Epithelial cell of proximal tubule (primary cell): ENCODE measurements around the gene ZNF610. TPM values are rescaled to one million over a fixed set of nuclear protein-coding genes. Genes with fewer than 3 reads are reported as not detected.
"Not testable (repeated sequence)": the region's sequence is repeated elsewhere in the genome, so short reads cannot be mapped to it uniquely, and the experiment has no call there.

Source experiments
- DNase-seq: peaks from one replicate; pipeline ENCODE4 v3.0.0-alpha.2; 2011; ENCODE audit warnings: low read depth
- H3K4me3 ChIP-seq: 2 replicates; pipeline ENCODE4 v1.5.1; 2011; ENCODE audit warnings: low read depth, mild to moderate bottlenecking, low read length
- CTCF ChIP-seq: conservative IDR thresholded peaks from 2 replicates; pipeline ENCODE4 v1.5.1; 2012; ENCODE audit warnings: low read depth, mild to moderate bottlenecking, low read length
- total RNA-seq: library from RNA; depleted of rRNA; stranded (reverse); fragments of >200 nt; gene quantifications from 2 replicates; pipeline ENCODE4 v1.2.3, GENCODE V29; 2015

The ZNF610 gene
- total RNA-seq: 0.51 and 1.3 TPM in 2 replicates

GRCh38 chr19:52336117-52336790, at the start of gene ZNF610:
Gene ZNF610, plus strand, starts transcription at chr19:52336243. Its CDS starts 12,930 bp downstream, at chr19:52349173.
- no peak for TF ChIP-seq CTCF
- H3K4me3 ChIP-seq: peak within 1 kb of the TSS; percentile 72
- peak; percentile 15 for DNase-seq

GRCh38 chr19:52286256-52286655, 49.8 kb upstream of the ZNF610 start:
- no peak for DNase-seq
- no peak for TF ChIP-seq CTCF
- no peak overlapping the region for H3K4me3 ChIP-seq

GRCh38 chr19:52291781-52292180, 44.3 kb upstream of the ZNF610 start:
- no peak for DNase-seq
- TF ChIP-seq CTCF: no peak
- H3K4me3 ChIP-seq: no peak overlapping the region

GRCh38 chr19:52292946-52293345, 43.1 kb upstream of the ZNF610 start:
- not testable (repeated sequence) for DNase-seq, H3K4me3 ChIP-seq

GRCh38 chr19:52296400-52296772, 39.7 kb upstream of the ZNF610 start:
- TF ChIP-seq CTCF: no peak
- peak overlapping the region; percentile 68 for H3K4me3 ChIP-seq
- no peak for DNase-seq

GRCh38 chr19:52296773-52297600, 39.1 kb upstream of the ZNF610 start, which contains the start of gene ZNF480:
Gene ZNF480, plus strand, starts transcription at chr19:52297169. Its CDS starts 3,244 bp downstream, at chr19:52300413.
- peak; percentile 72 for DNase-seq
- peak within 1 kb of the TSS; percentile 68 for H3K4me3 ChIP-seq
- peak; percentile 19 for TF ChIP-seq CTCF

GRCh38 chr19:52297601-52298364, 38.3 kb upstream of the ZNF610 start:
- no peak for TF ChIP-seq CTCF
- peak overlapping the region; percentile 67 for H3K4me3 ChIP-seq
- peak; percentile 10 for DNase-seq
